Endothelial cell of umbilical vein (primary cell): ENCODE results near the gene TM9SF2. TPM values are rescaled to one million over a fixed set of nuclear protein-coding genes. Genes with fewer than 3 reads are reported as not detected.

Experiments used
- BruUV-seq: library from RNA; stranded (reverse); fragments of 400-500 nt; replicated peaks from 2 replicates; lab custom pipeline; 2021; lab: Mats Ljungman, UMichigan
- CTCF ChIA-PET: fragments of 300-600, 350-600 bp; sonication (Branson Sonifier 250); formaldehyde crosslinking; loops from one replicate; lab custom pipeline; 2021; ENCODE audit warnings: antibody characterized with exemption, inconsistent platforms; lab: Charles Lee
- POLR2A ChIA-PET: fragments of 300-600, 350-600 bp; sonication (Branson Sonifier 250); formaldehyde crosslinking; loops from one replicate; lab custom pipeline; 2021; ENCODE audit warnings: antibody characterized with exemption, inconsistent platforms; lab: Charles Lee
- DNase-seq: peaks from one replicate; pipeline ENCODE4 v3.0.0-alpha.2; 2011; ENCODE audit warnings: low read depth, low spot score
- FAIRE-seq: peaks from 2 replicates; lab custom pipeline; 2011; peaks lifted over from hg19 to GRCh38; lab: Jason Lieb, UNC
- H2AFZ ChIP-seq: 2 replicates; pipeline ENCODE4 v1.6.0; 2012; ENCODE audit warnings: low read depth, low read length, control low read depth, inconsistent platforms
- H3K27ac ChIP-seq: 2 replicates; pipeline ENCODE4 v1.5.1; 2011; ENCODE audit warnings: low read depth, mild to moderate bottlenecking, control low read depth, low read length, moderate library complexity; ENCODE audit not compliant: insufficient read depth
- H3K27me3 ChIP-seq, 2 experiments: 2 replicates each; pipeline versions ENCODE4 v1.6.0 to v1.6.1; 2011; ENCODE audit warnings: low read length in 2 of 2, mixed read lengths in 1 of 2; ENCODE audit not compliant: control insufficient read depth in 2 of 2, insufficient read depth in 2 of 2
- H3K36me3 ChIP-seq, 2 experiments: 2 replicates in 1 of 2; 3 replicates in 1 of 2; pipeline ENCODE4 v1.5.1; 2011; ENCODE audit warnings: low read length in 2 of 2, mild to moderate bottlenecking in 1 of 2, moderate library complexity in 1 of 2; ENCODE audit not compliant: control insufficient read depth in 2 of 2, insufficient read depth in 2 of 2; ENCODE audit errors: extremely low read depth in 1 of 2
- H3K4me1 ChIP-seq: 3 replicates; pipeline ENCODE4 v1.5.1; 2011; ENCODE audit warnings: mild to moderate bottlenecking, low read length; ENCODE audit not compliant: control insufficient read depth, insufficient read depth; ENCODE audit errors: extremely low read depth
- H3K4me2 ChIP-seq: 2 replicates; pipeline ENCODE4 v1.6.1; 2011; ENCODE audit warnings: low read length, control low read depth, mixed read lengths; ENCODE audit not compliant: insufficient read depth
- H3K4me3 ChIP-seq, 3 experiments: fragments of 200-600 bp in 1 of 3; sonication (generic), shearing (Covaris generic) in 1 of 3; replicated peaks in 1 of 3; 2 replicates each; pipeline ENCODE4 v1.5.1; 2011 to 2016; ENCODE audit warnings: control low read depth in 3 of 3, low read length in 3 of 3, mild to moderate bottlenecking in 2 of 3, inconsistent platforms in 1 of 3, low read depth in 1 of 3, moderate library complexity in 1 of 3; ENCODE audit not compliant: insufficient read depth in 1 of 3
- H3K79me2 ChIP-seq: 2 replicates; pipeline ENCODE4 v1.6.0; 2012; ENCODE audit warnings: low read length, inconsistent platforms; ENCODE audit not compliant: control insufficient read depth, insufficient read depth
- H3K9ac ChIP-seq: replicated peaks from 2 replicates; pipeline ENCODE3; 2011; ENCODE audit warnings: low read length, control low read depth; ENCODE audit not compliant: insufficient read depth; ENCODE audit errors: extremely low read depth
- H3K9me1 ChIP-seq: replicated peaks from 3 replicates; pipeline ENCODE4 v1.6.0; 2011; ENCODE audit warnings: mild to moderate bottlenecking, low read length; ENCODE audit not compliant: control insufficient read depth, insufficient read depth; ENCODE audit errors: extremely low read depth
- H3K9me3 ChIP-seq: replicated peaks from 2 replicates; pipeline ENCODE4 v1.5.1; 2012; ENCODE audit warnings: low read length, inconsistent platforms; ENCODE audit not compliant: control insufficient read depth, insufficient read depth
- H4K20me1 ChIP-seq: replicated peaks from 2 replicates; pipeline ENCODE3; 2011; ENCODE audit warnings: mild to moderate bottlenecking, low read length; ENCODE audit not compliant: control insufficient read depth, insufficient read depth; ENCODE audit errors: extremely low read depth
- GATA2 ChIP-seq: IDR thresholded peaks from 2 replicates; pipeline ENCODE4 v1.7.0; 2011; ENCODE audit warnings: low read depth, mild to moderate bottlenecking, moderate library complexity, mixed read lengths, low read length; ENCODE audit not compliant: insufficient read length, insufficient read depth
- POLR2AphosphoS5 ChIP-seq: IDR thresholded peaks from 2 replicates; pipeline ENCODE4 v1.6.1; 2012; ENCODE audit warnings: low read depth, mild to moderate bottlenecking, control low read depth, low read length, moderate library complexity; ENCODE audit not compliant: insufficient read depth
- dilution Hi-C: fragments of 300-500 bp; cut with MboI; formaldehyde crosslinking; loops from one replicate; pipeline ENCODE4 v1.15.0; 2019; ENCODE audit warnings: low sequenced_read_pairs; ENCODE audit not compliant: extremely low pct_ligation_motif_present
- intact Hi-C: fragments of 100-400 bp; cut with micrococcal nuclease; formaldehyde crosslinking; loops from one replicate; pipeline ENCODE4 v1.10.0; 2022
- polyA plus RNA-seq, 4 experiments: library from polyadenylated mRNA; depleted of rRNA in 3 of 4; stranded (reverse) in 3 of 4; unstranded in 1 of 4; fragments of >200 nt; gene quantifications; 2 replicates each; pipeline versions ENCODE4 v1.2.1 to v1.2.3, GENCODE V29; 2011 to 2012; ENCODE audit warnings: missing spikeins in 1 of 4
- total RNA-seq: library from RNA; stranded (reverse); gene quantifications from 2 replicates; pipeline ENCODE4 v1.2.3, GENCODE V29; 2021

TM9SF2 gene
- total and polyA plus RNA-seq, 2 donors (not counting 3 experiments of a cell fraction or from before 2014, with no cell fraction given), result 76.0 to 90.0 TPM

- BruUV-seq, result no TSS peak
- dilution Hi-C loops, result no loop called here
Observed at GRCh38 chr13:99481366-99481765, 19.9 kb upstream of the TM9SF2 start.

GRCh38 chr13:99484473-99484872 lies 16.8 kb upstream of the TM9SF2 start:
- Histone ChIP-seq H3K4me2 (no peak overlapping the region), H2AFZ (no peak overlapping the region), H4K20me1 (no peaks in the 10 kb centered on the region), H3K4me1 (no peaks in the 10 kb centered on the region), H3K4me3 (no peak overlapping the region), H3K9me1 (no peaks in the 10 kb centered on the region), H3K27ac (no peak overlapping the region), H3K9ac (no peak overlapping the region), H3K27me3 (peaks cover 2 to 10% of the 10 kb centered on the region in 2 experiments), H3K9me3 (no peaks in the 10 kb centered on the region), H3K79me2 (no peaks in the 10 kb centered on the region), H3K36me3 (no peaks in the 10 kb centered on the region)
- no TSS peak for BruUV-seq
- CTCF ChIA-PET, result interaction anchor here (1.0 to 1.1 kb wide), 2 partner anchors 12 to 13 kb away, joined by 3 to 4 read pairs; no protein-coding TSS in a partner anchor
- TF ChIP-seq GATA2, result no peak
- FAIRE-seq (peak; percentile 12), DNase-seq (no peak)
- dilution Hi-C loops, result no loop called here
- intact Hi-C loops, result no loop called here
- POLR2A ChIA-PET, result no interaction called here

More at GRCh38 chr13:99481366-99481765, 19.9 kb upstream of the TM9SF2 start:
- no peaks in the 10 kb centered on the region for H4K20me1 ChIP-seq
- no peaks in the 10 kb centered on the region for H3K36me3 ChIP-seq
- H3K9me1 ChIP-seq, result no peaks in the 10 kb centered on the region
- no peaks in the 10 kb centered on the region for H3K9me3 ChIP-seq
- H3K27ac ChIP-seq, result no peak overlapping the region
- no peak for TF ChIP-seq POLR2AphosphoS5
- no peak overlapping the region for H3K4me3 ChIP-seq
- H3K9ac ChIP-seq, result no peak overlapping the region
- ChIA-PET POLR2A (no interaction called here), CTCF (interaction anchor here (0.7 to 1.7 kb wide), 2 partner anchors 11 to 44 kb away, joined by 3 read pairs; no protein-coding TSS in a partner anchor)
- no peak for FAIRE-seq
- H2AFZ ChIP-seq, result no peak overlapping the region
- H3K4me1 ChIP-seq, result no peaks in the 10 kb centered on the region
- no peaks in the 10 kb centered on the region for H3K79me2 ChIP-seq
- DNase-seq, result no peak
- intact Hi-C loops, result no loop called here
- H3K4me2 ChIP-seq, result no peak overlapping the region
- peaks cover 0 to 7% of the 10 kb centered on the region in 2 experiments for H3K27me3 ChIP-seq
